Vagina (tissue), 2 donors: ENCODE data around the gene CNTNAP5. TPM values are rescaled to one million over a fixed set of nuclear protein-coding genes. Genes with fewer than 3 reads are reported as not detected.

Source experiments
- DNase-seq, 2 donors: peaks; one replicate each; pipeline ENCODE4 v3.0.0-alpha.2; 2017; ENCODE audit errors: extremely low spot score in 2 of 2
- H3K27ac ChIP-seq: fragments of 200-600 bp; sonication (generic); one replicate; pipeline ENCODE4 v1.5.1; 2019
- H3K27me3 ChIP-seq: fragments of 200-600 bp; sonication (generic); one replicate; pipeline ENCODE4 v1.5.1; 2019
- H3K36me3 ChIP-seq, 2 donors: fragments of 200-600 bp; sonication (generic); one replicate each; pipeline ENCODE4 v1.5.1; 2017 to 2019
- H3K4me1 ChIP-seq: fragments of 200-600 bp; sonication (generic); one replicate; pipeline ENCODE4 v1.5.1; 2019
- H3K4me3 ChIP-seq, 2 donors: fragments of 200-600 bp; sonication (generic); 1 replicate in 1 of 2; 2 replicates in 1 of 2; pipeline ENCODE4 v1.5.1; 2016 to 2019
- H3K9me3 ChIP-seq: fragments of 200-600 bp; sonication (generic); one replicate; pipeline ENCODE4 v1.5.1; 2019
- POLR2A ChIP-seq, 2 donors: fragments of 450-650 bp; IDR thresholded peaks; one replicate each; pipeline ENCODE4 v1.6.1; 2017; ENCODE audit warnings: antibody characterized with exemption in 2 of 2, mild to moderate bottlenecking in 2 of 2, moderate library complexity in 2 of 2
- POLR2AphosphoS5 ChIP-seq, 2 donors: sonication (generic); formaldehyde crosslinking; IDR thresholded peaks; one replicate each; pipeline ENCODE4 v1.9.0; 2017; ENCODE audit warnings: antibody characterized with exemption in 2 of 2, mild to moderate bottlenecking in 2 of 2, low read depth in 1 of 2; ENCODE audit not compliant: insufficient read depth in 1 of 2
- intact Hi-C: fragments of 100-400 bp; cut with DNase I; formaldehyde crosslinking; loops from one replicate; pipeline ENCODE4 v1.15.1; 2023
- total RNA-seq: library from RNA; depleted of rRNA; stranded (reverse); fragments of >200 nt; gene quantifications from one replicate; pipeline ENCODE4 v1.2.3, GENCODE V29; 2016
- TF ChIP-seq, protein P1 (sequence below), 3 experiments: fragments of 450-650 bp in 2 of 3; fragments of 200-600 bp in 1 of 3; sonication (generic) in 1 of 3; IDR thresholded peaks; one replicate each; pipeline ENCODE4 v1.5.1; 2017 to 2019; ENCODE audit warnings: antibody characterized with exemption in 3 of 3, mild to moderate bottlenecking in 2 of 3, moderate library complexity in 2 of 3

Gene CNTNAP5
- not detected for total RNA-seq

DNA sequence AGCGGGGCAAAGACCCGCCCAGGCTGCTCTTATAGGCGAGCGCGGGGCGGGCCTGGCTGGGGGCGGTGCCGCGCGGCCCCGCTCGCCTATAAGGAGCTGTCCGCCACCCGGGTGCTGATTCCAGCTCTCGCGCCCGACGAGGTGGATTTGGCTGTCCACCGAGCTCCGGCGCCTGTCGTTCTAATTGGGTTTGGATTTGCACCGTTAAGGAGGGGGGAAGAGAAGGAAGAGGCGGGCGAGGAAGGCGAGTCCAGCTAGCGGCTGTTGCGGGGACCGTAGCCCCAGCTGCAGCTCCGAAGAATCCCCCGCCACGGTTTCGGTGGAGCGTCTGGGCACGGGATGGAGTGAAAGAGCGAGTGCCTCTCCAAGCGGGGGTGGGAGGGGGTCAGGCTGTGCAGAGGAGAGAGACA lies at the start of gene CNTNAP5:
CNTNAP5 (plus strand) TSS at position 117 of the 410 bp plus-strand sequence. CDS start 364 bp downstream, outside the sequence.
- intact Hi-C loops: no loop called here
- H3K27ac ChIP-seq: no peak within 1 kb of the TSS
- H3K4me3 ChIP-seq: peak within 1 kb of the TSS in 1 of 2 donors; percentile 17
- H3K27me3 ChIP-seq: peaks cover 5% of the 10 kb centered on the region
- DNase-seq: no peak
- TF ChIP-seq POLR2AphosphoS5 (IDR thresholded peaks at IDR 0.05; ENCODE audit: insufficient read depth in 1 of 2, low read depth in 1 of 2): no peak
- no peak for TF ChIP-seq POLR2A (IDR thresholded peaks at IDR 0.05)
- no peaks in the 10 kb centered on the region for H3K9me3 ChIP-seq
- no peaks in the 10 kb centered on the region for H3K36me3 ChIP-seq
- H3K4me1 ChIP-seq: no peaks in the 10 kb centered on the region

DNA sequence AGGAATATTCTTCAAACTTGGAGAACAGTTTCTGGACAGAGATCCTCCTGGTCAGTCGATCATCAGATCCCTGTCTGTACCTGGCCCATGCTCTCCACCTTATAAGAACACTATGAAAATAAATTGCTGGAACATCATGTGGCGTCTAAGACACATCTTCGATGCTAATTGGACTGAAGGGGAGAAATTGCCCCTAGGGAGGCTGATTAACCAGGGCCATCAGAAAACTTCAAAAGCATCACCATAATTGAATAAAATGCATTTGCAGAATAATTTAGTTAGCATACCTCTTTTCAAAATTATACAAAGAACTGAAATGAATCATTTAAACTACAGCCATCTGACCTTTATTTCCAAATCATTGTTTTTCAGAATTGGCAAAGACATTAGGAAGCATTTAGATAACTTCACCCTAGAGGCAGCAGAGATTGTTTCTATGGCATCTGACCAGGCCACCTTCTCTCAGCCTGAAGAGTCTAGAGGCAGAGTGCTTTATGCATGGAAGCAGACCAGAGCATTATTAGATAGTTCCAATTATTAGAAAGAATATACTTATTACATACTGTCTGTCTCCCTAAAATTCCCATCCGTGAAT lies 48.9 kb upstream of the CNTNAP5 start:
- Histone ChIP-seq H3K4me3 (no peak overlapping the region), H3K27ac (no peak overlapping the region), H3K36me3 (no peaks in the 10 kb centered on the region), H3K27me3 (no peaks in the 10 kb centered on the region), H3K4me1 (no peaks in the 10 kb centered on the region), H3K9me3 (no peaks in the 10 kb centered on the region)
- no peak for DNase-seq
- TF ChIP-seq, protein P1, sequence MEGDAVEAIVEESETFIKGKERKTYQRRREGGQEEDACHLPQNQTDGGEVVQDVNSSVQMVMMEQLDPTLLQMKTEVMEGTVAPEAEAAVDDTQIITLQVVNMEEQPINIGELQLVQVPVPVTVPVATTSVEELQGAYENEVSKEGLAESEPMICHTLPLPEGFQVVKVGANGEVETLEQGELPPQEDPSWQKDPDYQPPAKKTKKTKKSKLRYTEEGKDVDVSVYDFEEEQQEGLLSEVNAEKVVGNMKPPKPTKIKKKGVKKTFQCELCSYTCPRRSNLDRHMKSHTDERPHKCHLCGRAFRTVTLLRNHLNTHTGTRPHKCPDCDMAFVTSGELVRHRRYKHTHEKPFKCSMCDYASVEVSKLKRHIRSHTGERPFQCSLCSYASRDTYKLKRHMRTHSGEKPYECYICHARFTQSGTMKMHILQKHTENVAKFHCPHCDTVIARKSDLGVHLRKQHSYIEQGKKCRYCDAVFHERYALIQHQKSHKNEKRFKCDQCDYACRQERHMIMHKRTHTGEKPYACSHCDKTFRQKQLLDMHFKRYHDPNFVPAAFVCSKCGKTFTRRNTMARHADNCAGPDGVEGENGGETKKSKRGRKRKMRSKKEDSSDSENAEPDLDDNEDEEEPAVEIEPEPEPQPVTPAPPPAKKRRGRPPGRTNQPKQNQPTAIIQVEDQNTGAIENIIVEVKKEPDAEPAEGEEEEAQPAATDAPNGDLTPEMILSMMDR (IDR thresholded peaks at IDR 0.05): no peak
- TF ChIP-seq POLR2AphosphoS5 (IDR thresholded peaks at IDR 0.05; ENCODE audit: insufficient read depth in 1 of 2, low read depth in 1 of 2): no peak
- intact Hi-C loops: no loop called here

DNA sequence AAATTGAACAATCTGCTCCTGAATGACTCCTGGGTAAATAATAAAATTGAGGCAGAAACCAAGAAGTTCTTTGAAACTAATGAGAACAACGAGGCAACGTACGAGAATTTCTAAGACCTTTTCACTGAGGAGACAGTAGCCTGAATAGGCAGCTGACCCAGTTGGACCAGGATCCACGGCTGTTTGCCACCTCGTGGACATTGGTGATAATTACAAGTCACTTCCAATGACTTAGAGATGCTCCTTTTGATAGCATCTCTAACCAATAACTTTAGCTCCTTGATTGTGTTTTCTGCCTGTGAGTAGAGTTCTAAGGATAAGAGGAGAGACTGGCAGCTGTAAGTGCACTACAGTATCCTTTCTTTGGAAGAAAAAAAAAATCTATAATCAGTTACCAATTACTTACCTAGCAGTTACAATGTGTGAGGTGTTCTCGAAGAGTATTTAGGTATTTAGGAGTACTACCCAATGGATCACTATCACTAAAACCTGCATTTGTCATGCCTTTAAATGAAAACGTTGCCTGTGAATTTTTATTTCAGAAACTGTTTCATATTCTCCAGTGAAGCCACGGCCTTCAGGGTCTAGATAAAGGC lies 31.3 kb upstream of the CNTNAP5 start:
- Histone ChIP-seq H3K27ac (no peak overlapping the region), H3K27me3 (no peaks in the 10 kb centered on the region), H3K9me3 (no peaks in the 10 kb centered on the region), H3K4me1 (no peaks in the 10 kb centered on the region), H3K4me3 (no peak overlapping the region), H3K36me3 (no peaks in the 10 kb centered on the region)
- intact Hi-C loops: no loop called here
- no peak for TF ChIP-seq POLR2AphosphoS5 (IDR thresholded peaks at IDR 0.05; ENCODE audit: insufficient read depth in 1 of 2, low read depth in 1 of 2)
- TF ChIP-seq, protein P1 (IDR thresholded peaks at IDR 0.05): peak in 1 of 3 experiments; percentile 30
- DNase-seq: no peak

DNA sequence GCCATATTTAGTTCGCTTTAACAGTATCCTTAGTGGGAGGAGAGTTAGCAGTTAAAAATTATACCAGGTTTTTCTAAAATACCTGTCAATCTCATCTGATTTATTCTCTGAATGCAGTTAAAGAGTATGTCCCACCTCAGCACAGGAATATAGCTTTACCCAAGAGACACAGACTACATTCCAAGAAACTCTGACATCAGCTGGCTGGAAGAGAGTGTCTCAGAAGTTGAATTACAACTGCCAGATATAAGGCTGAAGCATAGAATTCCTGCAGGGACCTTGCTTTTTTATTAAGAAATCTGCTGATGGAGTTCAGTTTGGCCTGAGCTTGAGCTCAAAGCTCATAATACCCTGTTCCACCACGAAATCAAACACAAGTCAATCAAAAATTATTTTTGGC lies 25.4 kb upstream of the CNTNAP5 start:
- Histone ChIP-seq H3K36me3 (no peaks in the 10 kb centered on the region), H3K27ac (no peak overlapping the region), H3K9me3 (no peaks in the 10 kb centered on the region), H3K4me3 (no peak overlapping the region), H3K27me3 (no peaks in the 10 kb centered on the region), H3K4me1 (no peaks in the 10 kb centered on the region)
- TF ChIP-seq POLR2A (IDR thresholded peaks at IDR 0.05) (no peak), POLR2AphosphoS5 (IDR thresholded peaks at IDR 0.05; ENCODE audit: insufficient read depth in 1 of 2, low read depth in 1 of 2) (no peak)
- TF ChIP-seq, protein P1 (IDR thresholded peaks at IDR 0.05): no peak
- no peak for DNase-seq
- intact Hi-C loops: no loop called here

DNA sequence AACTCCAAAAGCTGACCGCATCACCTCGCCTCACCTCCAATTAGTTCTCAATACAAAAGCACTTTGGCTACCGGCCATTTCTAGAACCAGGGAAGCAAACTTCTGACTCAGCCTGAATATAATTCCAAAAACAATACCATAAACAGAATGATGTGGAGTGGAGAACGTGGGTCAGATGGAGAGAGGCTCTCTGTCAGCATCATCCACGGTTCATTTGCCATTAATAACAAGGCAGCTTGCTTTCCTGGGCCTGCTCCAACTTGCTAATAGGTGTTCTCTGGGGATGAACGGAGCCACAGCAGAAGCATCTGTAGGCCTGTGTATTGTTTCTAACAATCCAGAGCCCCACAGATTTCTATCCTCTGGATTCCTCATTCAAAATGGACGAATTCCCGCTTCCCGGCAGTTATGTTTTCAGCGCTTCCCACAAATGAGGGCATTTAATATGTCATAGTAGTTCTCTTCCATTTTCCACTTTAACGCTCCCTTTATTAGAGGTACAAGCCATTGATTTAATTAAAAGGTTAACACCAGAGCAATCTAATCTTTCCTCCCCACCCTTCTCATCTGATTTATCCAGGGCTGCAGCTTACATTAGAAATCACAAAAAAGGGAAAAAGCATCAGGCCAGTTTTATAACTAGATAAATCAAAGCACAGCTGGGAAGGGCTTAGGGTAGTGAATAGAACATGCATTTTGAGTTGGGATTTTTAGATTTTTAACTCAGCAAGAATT lies 23.2 kb upstream of the CNTNAP5 start:
- H3K27me3 ChIP-seq: no peaks in the 10 kb centered on the region
- intact Hi-C loops: no loop called here
- H3K4me3 ChIP-seq: no peak overlapping the region

More for the DNA sequence above, 23.2 kb upstream of the CNTNAP5 start:
- H3K27ac ChIP-seq: no peak overlapping the region
- H3K4me1 ChIP-seq: no peaks in the 10 kb centered on the region
- H3K9me3 ChIP-seq: no peaks in the 10 kb centered on the region
- TF ChIP-seq POLR2A (IDR thresholded peaks at IDR 0.05) (no peak), POLR2AphosphoS5 (IDR thresholded peaks at IDR 0.05; ENCODE audit: insufficient read depth in 1 of 2, low read depth in 1 of 2) (no peak)
- TF ChIP-seq, protein P1 (IDR thresholded peaks at IDR 0.05): no peak
- H3K36me3 ChIP-seq: no peaks in the 10 kb centered on the region
- DNase-seq: no peak
